Mononuclear cell (primary cell): ENCODE data around the gene CACNB2. TPM values are rescaled to one million over a fixed set of nuclear protein-coding genes. Genes with fewer than 3 reads are reported as not detected.

ENCODE experiments used
- H3K27me3 ChIP-seq: 2 replicates; pipeline ENCODE4 v1.6.0; 2011; ENCODE audit warnings: low read length, control low read depth; ENCODE audit not compliant: insufficient read depth
- H3K4me1 ChIP-seq: 2 replicates; pipeline ENCODE4 v1.5.1; 2011; ENCODE audit warnings: mild to moderate bottlenecking, low read length, control low read depth; ENCODE audit not compliant: insufficient read depth
- H3K4me3 ChIP-seq: 2 replicates; pipeline ENCODE4 v1.5.1; 2011; ENCODE audit warnings: mild to moderate bottlenecking, low read length, moderate library complexity
- H3K9me3 ChIP-seq: 2 replicates; pipeline ENCODE4 v1.5.1; 2011; ENCODE audit warnings: low read depth, mild to moderate bottlenecking, control low read depth, low read length
- total RNA-seq: library from RNA; depleted of rRNA; stranded (reverse); fragments of >200 nt; gene quantifications from one replicate; pipeline ENCODE4 v1.2.3, GENCODE V29; 2012

CACNB2 gene
- not detected for total RNA-seq

GRCh38 chr10:18140149-18140956 is at the start of gene CACNB2:
Gene CACNB2 (plus strand): TSS chr10:18140424.
- Histone ChIP-seq H3K9me3 (no peaks in the 10 kb centered on the region), H3K4me3 (no peak within 1 kb of the TSS), H3K4me1 (peaks cover 4% of the 10 kb centered on the region), H3K27me3 (peaks cover 32% of the 10 kb centered on the region)

- Histone ChIP-seq H3K4me1 (no peaks in the 10 kb centered on the region), H3K9me3 (no peaks in the 10 kb centered on the region), H3K27me3 (no peaks in the 10 kb centered on the region), H3K4me3 (no peak overlapping the region)
Measured at GRCh38 chr10:18094332-18094731, 45.9 kb upstream of the CACNB2 start.

- Histone ChIP-seq H3K4me3 (no peak overlapping the region), H3K4me1 (no peaks in the 10 kb centered on the region), H3K27me3 (no peaks in the 10 kb centered on the region), H3K9me3 (no peaks in the 10 kb centered on the region)
Measured at GRCh38 chr10:18094793-18095192, 45.4 kb upstream of the CACNB2 start.

GRCh38 chr10:18097524-18097923 is 42.7 kb upstream of the CACNB2 start:
- Histone ChIP-seq H3K4me3 (no peak overlapping the region), H3K4me1 (peaks cover 4% of the 10 kb centered on the region), H3K27me3 (no peaks in the 10 kb centered on the region), H3K9me3 (no peaks in the 10 kb centered on the region)

- H3K4me1 ChIP-seq = peaks cover 4% of the 10 kb centered on the region
- no peaks in the 10 kb centered on the region for H3K9me3 ChIP-seq
- H3K4me3 ChIP-seq = no peak overlapping the region
- H3K27me3 ChIP-seq = no peaks in the 10 kb centered on the region
Measured at GRCh38 chr10:18098201-18098600, 42.0 kb upstream of the CACNB2 start.

- H3K4me3 ChIP-seq = no peak overlapping the region
- no peaks in the 10 kb centered on the region for H3K27me3 ChIP-seq
- peaks cover 4% of the 10 kb centered on the region for H3K4me1 ChIP-seq
- H3K9me3 ChIP-seq = no peaks in the 10 kb centered on the region
Measured at GRCh38 chr10:18099415-18099814, 40.8 kb upstream of the CACNB2 start.

- Histone ChIP-seq H3K4me3 (no peak overlapping the region), H3K4me1 (peaks cover 4% of the 10 kb centered on the region), H3K9me3 (no peaks in the 10 kb centered on the region), H3K27me3 (no peaks in the 10 kb centered on the region)
Measured at GRCh38 chr10:18100669-18101068, 39.6 kb upstream of the CACNB2 start.

- no peak overlapping the region for H3K4me3 ChIP-seq
- H3K4me1 ChIP-seq = peaks cover 4% of the 10 kb centered on the region
- H3K27me3 ChIP-seq = no peaks in the 10 kb centered on the region
- H3K9me3 ChIP-seq = no peaks in the 10 kb centered on the region
Measured at GRCh38 chr10:18102404-18102803, 37.8 kb upstream of the CACNB2 start.

- no peak overlapping the region for H3K4me3 ChIP-seq
- H3K27me3 ChIP-seq = no peaks in the 10 kb centered on the region
- H3K9me3 ChIP-seq = no peaks in the 10 kb centered on the region
- H3K4me1 ChIP-seq = peaks cover 4% of the 10 kb centered on the region
Measured at GRCh38 chr10:18104223-18104872, 35.9 kb upstream of the CACNB2 start.

- H3K4me1 ChIP-seq = no peaks in the 10 kb centered on the region
- H3K9me3 ChIP-seq = no peaks in the 10 kb centered on the region
- no peaks in the 10 kb centered on the region for H3K27me3 ChIP-seq
- H3K4me3 ChIP-seq = no peak overlapping the region
Measured at GRCh38 chr10:18109341-18109870, 30.8 kb upstream of the CACNB2 start.

- no peaks in the 10 kb centered on the region for H3K4me1 ChIP-seq
- no peak overlapping the region for H3K4me3 ChIP-seq
- no peaks in the 10 kb centered on the region for H3K27me3 ChIP-seq
- H3K9me3 ChIP-seq = no peaks in the 10 kb centered on the region
Measured at GRCh38 chr10:18113881-18114280, 26.3 kb upstream of the CACNB2 start.

GRCh38 chr10:18117276-18117675 is 22.9 kb upstream of the CACNB2 start:
- Histone ChIP-seq H3K9me3 (no peaks in the 10 kb centered on the region), H3K4me3 (no peak overlapping the region), H3K4me1 (no peaks in the 10 kb centered on the region)

GRCh38 chr10:18122753-18123152 is 17.5 kb upstream of the CACNB2 start:
- Histone ChIP-seq H3K4me3 (no peak overlapping the region), H3K9me3 (no peaks in the 10 kb centered on the region), H3K27me3 (no peaks in the 10 kb centered on the region), H3K4me1 (no peaks in the 10 kb centered on the region)

More at GRCh38 chr10:18117276-18117675, 22.9 kb upstream of the CACNB2 start:
- H3K27me3 ChIP-seq = no peaks in the 10 kb centered on the region

- Histone ChIP-seq H3K4me3 (no peak overlapping the region), H3K9me3 (no peaks in the 10 kb centered on the region), H3K4me1 (no peaks in the 10 kb centered on the region), H3K27me3 (peaks cover under 1% of the 10 kb centered on the region)
Measured at GRCh38 chr10:18133046-18133445, 7.2 kb upstream of the CACNB2 start.

GRCh38 chr10:18134509-18134908 is 5.7 kb upstream of the CACNB2 start:
- Histone ChIP-seq H3K4me1 (no peaks in the 10 kb centered on the region), H3K4me3 (no peak overlapping the region), H3K9me3 (no peaks in the 10 kb centered on the region), H3K27me3 (peaks cover 11% of the 10 kb centered on the region)
